ENCODE results near the gene PIAS1.

DNA sequence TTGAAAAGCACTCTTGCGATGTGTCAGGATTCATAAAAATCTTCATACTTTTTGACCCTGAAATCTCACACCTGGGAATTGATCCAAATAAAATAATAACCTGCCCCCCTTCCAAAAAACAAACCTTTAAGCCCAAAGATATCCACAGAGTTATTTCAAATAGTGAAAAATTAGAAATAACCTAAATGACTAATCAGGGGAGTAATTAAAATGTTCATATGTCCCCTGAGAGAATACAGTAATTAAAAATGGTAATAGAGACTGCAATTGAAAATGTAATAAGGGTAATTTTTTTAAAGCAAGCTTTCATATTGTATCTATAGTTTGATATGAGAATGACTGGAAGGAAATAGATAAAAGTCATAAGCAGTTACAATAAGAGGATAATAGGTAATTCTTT, 83.0 kb downstream of the PIAS1 start:
- TF ChIP-seq, protein P1, sequence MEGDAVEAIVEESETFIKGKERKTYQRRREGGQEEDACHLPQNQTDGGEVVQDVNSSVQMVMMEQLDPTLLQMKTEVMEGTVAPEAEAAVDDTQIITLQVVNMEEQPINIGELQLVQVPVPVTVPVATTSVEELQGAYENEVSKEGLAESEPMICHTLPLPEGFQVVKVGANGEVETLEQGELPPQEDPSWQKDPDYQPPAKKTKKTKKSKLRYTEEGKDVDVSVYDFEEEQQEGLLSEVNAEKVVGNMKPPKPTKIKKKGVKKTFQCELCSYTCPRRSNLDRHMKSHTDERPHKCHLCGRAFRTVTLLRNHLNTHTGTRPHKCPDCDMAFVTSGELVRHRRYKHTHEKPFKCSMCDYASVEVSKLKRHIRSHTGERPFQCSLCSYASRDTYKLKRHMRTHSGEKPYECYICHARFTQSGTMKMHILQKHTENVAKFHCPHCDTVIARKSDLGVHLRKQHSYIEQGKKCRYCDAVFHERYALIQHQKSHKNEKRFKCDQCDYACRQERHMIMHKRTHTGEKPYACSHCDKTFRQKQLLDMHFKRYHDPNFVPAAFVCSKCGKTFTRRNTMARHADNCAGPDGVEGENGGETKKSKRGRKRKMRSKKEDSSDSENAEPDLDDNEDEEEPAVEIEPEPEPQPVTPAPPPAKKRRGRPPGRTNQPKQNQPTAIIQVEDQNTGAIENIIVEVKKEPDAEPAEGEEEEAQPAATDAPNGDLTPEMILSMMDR (IDR thresholded peaks at IDR 0.05), result no peak
- no peak for TF ChIP-seq EZH2 (IDR thresholded peaks at IDR 0.05; ENCODE audit: borderline replicate concordance, insufficient read depth, low read depth, low read length, poor library complexity, severe bottlenecking)
